ENCODE measurements around the gene STAM. TPM values are rescaled to one million over a fixed set of nuclear protein-coding genes. Genes with fewer than 3 reads are reported as not detected.

The STAM gene
- total and polyA plus RNA-seq, 4 donors, result 11.9 to 76.8 (median 20.5) TPM

GRCh38 chr10:17607603-17608332, 36.2 kb upstream of the STAM start:
- WGBS, 2 donors, result 55 to 59% methylated on average over 9 of the region's 9 CpGs
- peak; percentile 92 for TF ChIP-seq CTCF (IDR thresholded peaks at IDR 0.05; ENCODE audit: control extremely low read depth, extremely low read depth)
- no peak overlapping the region for H3K4me3 ChIP-seq
- ATAC-seq (ENCODE audit: insufficient read depth, low FRiP score), result peak; percentile 79
- no peak overlapping the region for H3K27ac ChIP-seq (ENCODE audit: low read depth in 1 of 2, low read length in 1 of 2)
- peaks cover 0 to 3% (median 0%) of the 10 kb centered on the region in 5 donors for H3K4me1 ChIP-seq (ENCODE audit: control insufficient read depth in 5 of 5, insufficient read depth in 5 of 5, low read length in 5 of 5)
- H3K9ac ChIP-seq (ENCODE audit: insufficient read depth in 1 of 2, low read length in 2 of 2), result no peak overlapping the region
- peak; percentile 29 to 82 (median 76) for DNase-seq
- H3K9me3 ChIP-seq (ENCODE audit: control insufficient read depth in 4 of 4, insufficient read depth in 3 of 4, low read length in 3 of 4), result no peaks in the 10 kb centered on the region
- H3K36me3 ChIP-seq (ENCODE audit: control insufficient read depth in 4 of 4, insufficient read depth in 4 of 4, low read length in 4 of 4), result no peaks in the 10 kb centered on the region
- H3K27me3 ChIP-seq (ENCODE audit: control insufficient read depth in 3 of 3, insufficient read depth in 3 of 3, low read length in 2 of 3), result no peaks in the 10 kb centered on the region

- H3K36me3 ChIP-seq (ENCODE audit: control insufficient read depth in 4 of 4, insufficient read depth in 4 of 4, low read length in 4 of 4), result no peaks in the 10 kb centered on the region
- no peak for ATAC-seq (ENCODE audit: insufficient read depth, low FRiP score)
These were observed 34.4 kb upstream of the STAM start for GRCh38 chr10:17609523-17610079.

GRCh38 chr10:17616403-17617030, 27.4 kb upstream of the STAM start:
- 2 to 3% methylated on average over 39 to 48 of the region's 48 CpGs for WGBS, 2 donors
- H3K36me3 ChIP-seq (ENCODE audit: control insufficient read depth in 4 of 4, insufficient read depth in 4 of 4, low read length in 4 of 4), result no peaks in the 10 kb centered on the region

More at GRCh38 chr10:17609523-17610079, 34.4 kb upstream of the STAM start:
- H3K4me3 ChIP-seq, result no peak overlapping the region
- H3K9ac ChIP-seq (ENCODE audit: insufficient read depth in 1 of 2, low read length in 2 of 2), result no peak overlapping the region
- H3K27me3 ChIP-seq (ENCODE audit: control insufficient read depth in 3 of 3, insufficient read depth in 3 of 3, low read length in 2 of 3), result no peaks in the 10 kb centered on the region
- no peak overlapping the region for H3K27ac ChIP-seq (ENCODE audit: low read depth in 1 of 2, low read length in 1 of 2)
- no peak for TF ChIP-seq CTCF (IDR thresholded peaks at IDR 0.05; ENCODE audit: control extremely low read depth, extremely low read depth)
- H3K9me3 ChIP-seq (ENCODE audit: control insufficient read depth in 4 of 4, insufficient read depth in 3 of 4, low read length in 3 of 4), result no peaks in the 10 kb centered on the region
- DNase-seq, result no peak
- WGBS, 2 donors, result 85 to 88% methylated on average over 13 of the region's 13 CpGs
- H3K4me1 ChIP-seq (ENCODE audit: control insufficient read depth in 5 of 5, insufficient read depth in 5 of 5, low read length in 5 of 5), result peaks cover 0 to 3% (median 0%) of the 10 kb centered on the region in 5 donors

More at GRCh38 chr10:17616403-17617030, 27.4 kb upstream of the STAM start:
- H3K4me3 ChIP-seq, result peak overlapping the region; percentile 94
- no peaks in the 10 kb centered on the region for H3K9me3 ChIP-seq (ENCODE audit: control insufficient read depth in 4 of 4, insufficient read depth in 3 of 4, low read length in 3 of 4)
- ATAC-seq (ENCODE audit: insufficient read depth, low FRiP score) (peak; percentile 87), DNase-seq (peak; percentile 65 to 72 (median 67))
- TF ChIP-seq CTCF (IDR thresholded peaks at IDR 0.05; ENCODE audit: control extremely low read depth, extremely low read depth), result no peak
- peaks cover 0 to 2% (median 0%) of the 10 kb centered on the region in 5 donors for H3K4me1 ChIP-seq (ENCODE audit: control insufficient read depth in 5 of 5, insufficient read depth in 5 of 5, low read length in 5 of 5)
- H3K9ac ChIP-seq (ENCODE audit: insufficient read depth in 1 of 2, low read length in 2 of 2), result peak overlapping the region; percentile 55 to 68
- peak overlapping the region; percentile 96 to 98 for H3K27ac ChIP-seq (ENCODE audit: low read depth in 1 of 2, low read length in 1 of 2)
- peaks cover 0 to 4% (median 0%) of the 10 kb centered on the region in 3 donors for H3K27me3 ChIP-seq (ENCODE audit: control insufficient read depth in 3 of 3, insufficient read depth in 3 of 3, low read length in 2 of 3)
